ENCODE data around the gene PMAIP1.

PMAIP1 gene

DNA sequence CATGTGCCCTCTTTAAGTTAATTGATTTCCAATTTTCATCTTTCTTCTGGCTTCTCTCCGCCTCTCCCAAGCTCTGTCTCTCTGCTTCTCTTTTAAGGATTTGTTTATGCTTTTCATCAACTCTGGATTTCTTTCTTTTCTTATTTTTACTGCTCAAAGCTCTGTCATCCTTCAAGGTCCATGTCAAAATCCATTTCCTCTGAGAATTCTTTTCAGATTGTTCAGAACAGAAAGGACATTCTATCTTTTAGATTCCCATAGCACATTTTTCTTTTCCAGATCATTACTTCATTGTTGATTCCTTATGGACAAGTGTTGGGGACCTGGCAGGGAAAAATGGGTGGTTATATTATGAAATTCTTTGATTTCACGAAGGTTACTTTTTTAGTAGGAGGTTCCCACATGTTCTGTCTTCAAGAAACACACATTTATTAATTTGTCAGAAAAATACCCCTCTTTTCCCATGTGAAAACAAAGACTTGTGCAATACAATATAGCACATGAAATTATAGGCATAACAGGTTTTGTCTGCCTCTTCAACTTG is 12.3 kb downstream of the PMAIP1 start:
- no peak for DNase-seq (ENCODE audit: low read depth)

DNA sequence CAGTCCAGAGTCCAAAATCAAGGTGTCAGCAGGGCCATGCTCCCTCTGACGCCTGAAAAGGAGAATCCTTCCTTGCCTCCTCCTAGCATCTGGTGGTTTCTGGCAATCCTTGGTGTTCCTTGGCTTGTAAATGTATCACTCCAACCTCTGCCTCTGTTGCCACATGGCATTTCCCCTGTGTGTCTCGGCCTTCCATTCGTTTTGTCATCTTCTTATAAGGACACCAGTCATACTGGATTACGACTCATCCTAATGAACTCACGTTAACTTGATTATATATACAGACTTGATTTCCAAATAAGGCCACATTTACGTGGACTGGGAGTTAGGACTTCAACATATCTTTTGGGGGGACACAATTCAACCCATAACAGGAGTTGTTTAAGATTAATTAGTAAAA is 15.8 kb downstream of the PMAIP1 start:
- peak; percentile 80 for DNase-seq (ENCODE audit: low read depth)

DNA sequence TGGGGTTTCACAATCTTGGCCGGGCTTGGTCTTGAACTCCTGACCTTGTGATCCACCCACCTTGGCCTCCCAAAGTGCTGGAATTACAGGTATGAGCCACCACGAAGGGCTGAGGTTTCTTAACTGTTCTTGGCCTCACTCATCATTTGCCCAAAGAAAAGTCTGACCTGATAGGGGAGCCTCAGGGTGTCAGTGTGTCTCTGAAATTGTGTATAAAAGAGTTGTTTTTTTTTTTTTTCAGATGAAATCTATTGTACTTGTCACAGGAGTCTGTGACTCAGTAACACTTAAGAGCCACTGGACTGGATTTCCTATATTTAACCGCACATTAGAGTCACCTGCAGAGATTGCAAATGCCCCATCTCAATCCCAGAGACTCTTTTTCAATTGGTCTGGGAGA is 16.9 kb downstream of the PMAIP1 start:
- DNase-seq (ENCODE audit: low read depth): no peak

DNA sequence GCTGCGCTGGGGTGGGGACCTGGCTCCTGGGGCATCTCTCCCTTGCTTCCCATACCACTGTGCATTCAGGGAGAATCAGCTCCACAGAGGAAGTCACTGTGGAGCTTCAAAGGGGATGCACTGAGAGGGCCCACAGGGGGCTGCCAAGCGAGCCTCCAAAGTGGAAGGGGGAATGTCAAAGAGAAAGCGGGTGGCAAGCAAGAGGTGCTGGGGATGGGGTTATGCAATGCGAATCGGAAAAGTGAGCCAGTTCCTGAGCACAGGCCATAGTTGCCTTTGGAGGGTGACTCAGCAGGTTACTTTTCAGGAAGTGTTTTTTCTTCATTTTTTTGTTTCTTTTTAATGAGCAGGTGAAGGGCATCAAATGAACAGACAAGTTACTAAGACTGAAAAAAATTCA is 17.6 kb downstream of the PMAIP1 start:
- DNase-seq (ENCODE audit: low read depth): peak; percentile 80

DNA sequence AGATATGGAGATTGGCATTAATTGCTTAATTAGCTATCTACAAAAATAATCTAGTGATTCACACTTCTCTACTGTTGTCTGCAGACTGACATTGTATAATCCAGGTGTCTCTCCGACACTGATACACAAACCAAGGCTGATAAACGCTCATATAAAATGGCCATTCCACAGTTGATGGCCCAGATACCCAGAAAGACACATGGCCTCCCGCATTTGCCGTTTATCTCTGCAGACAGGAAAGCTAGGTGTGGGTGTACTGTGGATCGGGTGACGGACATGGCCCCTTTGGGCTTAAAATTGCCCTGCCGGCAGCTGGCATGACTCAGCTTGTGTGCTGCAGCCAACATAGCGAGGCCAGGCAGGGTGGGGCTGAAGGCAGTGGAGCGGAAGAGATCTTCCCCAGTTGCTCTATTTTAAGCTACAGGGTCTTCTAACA is 18.5 kb downstream of the PMAIP1 start:
- DNase-seq (ENCODE audit: low read depth): peak; percentile 64

DNA sequence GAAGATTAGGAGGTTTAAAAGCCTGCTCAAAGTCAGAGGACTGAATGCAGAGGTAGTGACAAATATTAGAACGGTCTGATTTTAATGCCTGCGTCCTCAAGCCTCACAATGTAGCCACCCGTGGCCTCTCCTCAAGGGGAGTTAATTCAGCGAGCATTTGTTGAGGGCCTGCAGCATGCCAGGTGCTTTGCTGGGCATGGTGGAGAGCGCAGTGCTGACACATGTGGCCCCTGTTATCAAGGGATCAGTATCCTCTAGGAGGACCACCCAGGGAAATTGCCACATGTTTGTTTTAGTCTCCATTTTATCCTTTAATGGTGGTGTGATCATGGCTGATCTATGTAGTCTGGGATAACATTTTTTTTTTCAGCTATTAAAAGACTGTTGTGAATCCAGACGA is 19.2 kb downstream of the PMAIP1 start:
- DNase-seq (ENCODE audit: low read depth): no peak

DNA sequence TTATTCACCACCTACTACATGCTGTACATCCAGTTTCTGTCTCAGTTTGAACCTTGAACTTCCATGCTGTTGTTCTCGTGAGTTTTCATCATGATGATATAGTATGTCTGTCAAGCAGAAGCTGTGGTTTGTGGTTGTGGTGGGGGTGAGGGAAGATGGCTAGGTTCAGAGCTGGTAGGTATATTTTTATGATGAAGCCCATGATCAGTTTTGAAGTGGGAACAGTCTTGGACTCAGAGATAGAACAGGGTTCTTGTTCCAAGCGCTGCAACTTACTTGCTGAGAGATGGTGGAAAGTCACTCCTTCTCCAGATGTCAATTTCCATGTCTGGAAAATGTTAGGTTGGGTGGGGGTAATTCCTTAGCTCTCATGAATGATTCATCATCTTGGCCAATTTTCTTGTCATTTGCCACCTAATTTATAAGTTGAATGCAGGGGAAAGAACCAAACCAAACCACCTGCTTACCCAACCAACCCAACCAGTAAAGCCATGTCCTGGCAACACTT is 21.6 kb downstream of the PMAIP1 start:
- no peak for DNase-seq (ENCODE audit: low read depth)

DNA sequence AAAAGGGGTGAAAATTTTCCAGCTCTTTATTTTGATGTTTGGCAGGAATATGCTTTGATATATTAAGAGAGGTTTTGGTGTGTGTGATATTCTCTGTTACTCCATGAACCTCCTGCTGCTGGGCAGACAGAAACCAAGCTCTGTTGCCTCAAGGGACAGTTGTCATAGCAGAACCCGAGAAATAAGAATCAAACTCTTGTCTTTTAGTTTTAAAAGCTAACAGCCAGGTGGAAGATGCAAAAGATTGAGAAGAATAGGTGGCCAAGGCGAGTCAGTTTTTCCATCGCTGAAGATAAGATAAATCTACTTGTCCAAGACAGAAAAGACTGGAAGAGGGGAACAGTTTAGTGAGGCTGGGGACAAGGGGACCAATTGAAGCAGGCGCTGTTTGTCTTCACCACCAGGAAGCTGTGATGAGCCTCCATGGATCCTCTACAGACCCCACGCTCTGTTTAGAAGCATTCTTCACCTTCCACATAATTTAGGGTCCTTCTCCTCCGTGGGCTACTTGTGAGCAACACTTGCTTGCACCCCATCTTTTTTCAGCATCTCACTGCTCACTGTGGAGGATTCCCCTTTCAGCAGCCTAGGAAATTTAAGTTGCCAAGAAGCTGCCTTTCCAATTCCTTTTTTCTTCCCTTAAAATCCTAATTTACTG is 23.9 kb downstream of the PMAIP1 start:
- no peak for DNase-seq (ENCODE audit: low read depth)

DNA sequence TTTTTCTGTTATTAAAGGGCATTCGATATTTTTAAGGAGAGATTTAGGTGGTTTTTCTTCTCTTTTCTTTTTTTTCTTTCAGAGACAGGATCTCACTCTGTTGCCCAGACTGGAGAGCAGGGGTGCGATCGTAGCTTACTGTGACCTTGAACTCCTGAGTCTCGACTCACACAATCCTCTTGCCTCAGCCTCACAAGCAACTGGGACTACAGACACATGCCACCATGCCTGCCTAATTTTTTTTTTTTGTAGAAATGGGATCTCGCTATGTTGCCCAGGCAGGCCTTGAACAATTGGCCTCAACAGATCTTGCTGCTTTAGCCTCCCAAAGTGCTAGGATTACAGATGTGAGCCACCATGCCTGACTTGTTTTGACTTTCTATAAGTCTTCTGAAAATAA is 26.3 kb downstream of the PMAIP1 start:
- DNase-seq (ENCODE audit: low read depth): no peak

DNA sequence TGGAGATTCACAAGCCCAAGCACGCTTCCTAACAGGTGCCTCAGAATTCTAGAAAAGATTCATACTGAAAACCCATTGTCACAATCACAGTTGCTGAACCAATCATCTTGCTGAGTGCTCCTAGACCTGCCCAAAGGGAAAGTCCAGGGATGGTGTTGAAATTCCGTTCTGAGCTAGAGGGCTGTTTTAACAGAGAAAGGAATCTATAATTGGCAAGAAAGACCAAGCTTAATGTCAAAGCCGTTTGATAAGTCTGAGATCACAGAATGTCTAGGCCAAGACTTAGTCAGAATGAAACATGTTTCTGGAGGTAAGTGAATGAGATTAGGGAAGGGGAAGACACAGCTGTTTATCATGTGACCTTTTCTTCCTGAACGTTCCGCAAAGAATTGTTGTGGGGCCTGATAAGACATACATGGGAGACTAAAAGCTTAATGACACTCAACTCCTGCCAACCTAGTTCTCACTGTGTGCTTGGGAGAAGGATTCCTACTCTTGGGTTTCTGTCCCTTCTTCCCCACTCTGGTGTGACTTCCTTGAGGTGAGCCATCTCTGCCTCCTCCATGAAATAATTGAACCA is 27.5 kb downstream of the PMAIP1 start:
- DNase-seq (ENCODE audit: low read depth): no peak

DNA sequence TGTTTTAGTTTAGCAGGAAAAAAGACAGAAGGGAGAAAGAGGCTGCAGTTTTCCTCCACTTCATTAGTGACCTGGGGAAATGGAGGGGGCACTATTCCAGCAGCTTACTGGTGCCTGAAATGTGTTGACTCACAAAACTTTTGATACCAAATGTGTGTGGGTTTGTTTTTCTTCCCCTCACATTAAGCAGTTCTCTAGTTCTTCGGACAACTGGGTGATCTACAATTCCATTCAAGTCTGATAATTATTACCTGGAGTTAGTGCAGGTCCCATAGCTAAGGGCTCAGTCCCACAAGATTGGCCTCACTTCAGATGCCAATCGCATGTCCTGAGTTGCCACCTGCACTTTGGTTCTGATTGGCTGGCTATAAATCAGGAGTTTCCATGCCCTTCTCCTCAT is 28.4 kb downstream of the PMAIP1 start:
- DNase-seq (ENCODE audit: low read depth): no peak

DNA sequence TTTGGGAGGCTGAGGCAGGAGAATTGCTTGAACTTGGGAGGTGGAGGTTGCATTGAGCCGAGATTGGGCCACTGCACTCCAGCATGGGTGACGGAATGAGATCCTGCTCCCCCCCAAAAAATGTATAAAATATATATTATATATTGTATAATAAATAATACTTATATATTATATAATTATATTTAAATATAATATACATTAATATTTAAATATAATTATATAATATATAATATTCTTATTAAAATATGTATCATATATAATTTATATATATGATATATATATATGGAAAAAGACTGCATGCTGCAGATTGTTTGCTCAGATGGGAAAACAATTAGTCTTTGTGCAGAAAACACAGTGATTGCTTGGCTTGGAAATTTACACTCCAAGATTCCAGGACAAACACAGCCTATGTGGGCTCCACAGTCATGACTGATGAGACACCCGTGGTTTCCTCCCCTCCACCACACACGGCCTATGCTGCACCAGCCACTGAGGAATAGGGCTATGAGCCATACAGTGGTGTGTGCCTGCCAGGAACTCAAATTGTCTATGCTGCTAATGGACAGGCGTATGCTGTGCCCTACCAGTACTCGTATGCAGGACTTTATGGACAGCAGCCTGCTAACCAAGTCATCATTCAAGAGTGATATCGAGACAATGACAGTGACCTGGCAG is 30.0 kb downstream of the PMAIP1 start:
- DNase-seq (ENCODE audit: low read depth): peak; percentile 51

DNA sequence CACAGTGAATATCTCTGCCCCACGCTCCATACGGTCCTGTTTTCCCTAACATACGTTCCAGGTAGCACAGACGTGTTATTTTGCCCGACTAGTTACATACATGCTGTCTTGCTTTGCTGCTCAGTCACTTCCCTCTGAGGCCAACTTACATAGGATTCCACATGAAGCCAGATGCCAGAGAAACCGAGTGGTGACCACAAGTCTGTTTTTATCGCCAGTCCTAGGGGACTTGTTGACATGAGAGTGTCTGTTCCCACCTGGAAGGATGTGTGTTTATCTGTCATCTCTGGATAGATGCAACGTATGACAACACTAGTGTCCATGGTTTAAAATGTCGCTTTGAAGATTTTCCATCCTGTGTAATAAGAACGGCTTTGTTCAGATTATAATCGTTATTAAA is 32.6 kb downstream of the PMAIP1 start:
- DNase-seq (ENCODE audit: low read depth): no peak

DNA sequence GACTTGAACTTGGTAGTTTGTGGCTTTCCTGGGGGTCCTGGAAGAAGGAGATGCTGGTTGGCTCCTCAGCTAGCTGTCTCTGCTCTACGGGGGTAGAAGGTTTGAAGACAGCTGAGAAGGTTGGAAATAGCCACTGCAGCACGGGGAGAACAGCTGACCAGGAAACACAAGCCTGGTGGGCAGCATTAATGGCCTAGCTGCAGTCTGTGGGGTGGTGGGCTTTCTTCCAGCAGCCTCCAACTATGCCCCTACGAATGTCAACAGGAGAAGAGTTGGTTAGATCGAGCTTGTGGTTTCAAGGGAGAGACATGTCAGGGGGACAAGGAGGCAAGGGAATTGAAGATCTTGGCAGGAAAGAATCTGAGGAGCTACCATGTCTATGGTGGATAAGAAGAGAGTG is 38.9 kb downstream of the PMAIP1 start:
- DNase-seq (ENCODE audit: low read depth): no peak

DNA sequence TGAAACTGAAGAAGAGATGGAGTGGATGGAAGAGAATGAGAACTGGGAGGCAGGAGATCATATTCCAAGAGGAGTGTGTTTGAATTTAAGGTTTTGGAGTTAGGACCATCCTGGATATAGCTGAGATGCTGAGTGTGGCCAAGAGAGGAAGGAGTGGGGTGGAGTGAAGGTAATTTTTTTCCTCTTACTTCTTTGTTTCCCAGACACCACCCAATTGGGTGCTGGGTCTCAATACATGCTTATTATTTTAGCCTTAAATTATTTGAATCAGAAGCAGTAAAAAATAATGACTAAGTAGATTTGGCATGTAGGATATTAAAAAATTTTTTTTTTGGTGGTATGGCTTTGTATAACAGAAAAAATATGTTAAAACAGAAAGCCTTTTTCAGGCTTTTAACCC is 39.3 kb downstream of the PMAIP1 start:
- DNase-seq (ENCODE audit: low read depth): no peak

DNA sequence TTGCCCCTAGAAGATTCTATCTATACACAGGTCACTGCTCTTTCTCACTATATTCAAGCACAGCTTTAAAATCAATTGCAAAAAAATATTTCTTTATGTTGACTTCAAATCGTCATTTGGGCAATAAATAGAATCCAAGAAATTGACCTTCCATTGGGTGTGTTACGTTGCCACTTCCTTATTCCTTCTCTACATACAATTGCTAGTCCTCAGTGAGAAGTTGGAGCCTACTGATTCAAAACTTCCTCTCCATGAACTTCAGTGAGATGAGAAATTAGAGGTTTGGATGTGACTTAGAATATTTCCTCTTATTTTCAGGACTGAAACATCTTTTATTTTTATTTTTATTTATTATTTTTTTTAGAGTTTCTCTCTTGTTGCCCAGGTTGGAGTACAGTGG is 40.3 kb downstream of the PMAIP1 start:
- DNase-seq (ENCODE audit: low read depth): no peak

DNA sequence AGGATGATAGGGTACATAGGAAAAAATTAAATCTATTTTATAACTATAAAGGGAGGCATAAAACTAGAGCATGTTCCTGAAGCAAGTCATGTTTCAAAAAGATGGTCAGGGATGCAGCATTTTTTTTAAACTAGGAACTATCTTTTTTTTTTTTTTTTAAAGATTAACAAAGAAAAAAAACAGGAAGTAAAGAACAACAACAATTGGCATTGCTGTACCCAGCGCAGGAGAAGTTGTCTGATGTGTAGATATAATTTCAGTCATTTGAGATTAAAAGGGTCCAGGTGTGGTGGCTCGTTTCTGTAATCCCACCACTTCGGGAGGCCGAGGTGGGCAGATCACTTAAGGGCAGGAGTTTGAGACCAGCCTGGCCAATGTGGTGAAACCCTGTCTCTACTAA is 41.5 kb downstream of the PMAIP1 start:
- DNase-seq (ENCODE audit: low read depth): no peak

DNA sequence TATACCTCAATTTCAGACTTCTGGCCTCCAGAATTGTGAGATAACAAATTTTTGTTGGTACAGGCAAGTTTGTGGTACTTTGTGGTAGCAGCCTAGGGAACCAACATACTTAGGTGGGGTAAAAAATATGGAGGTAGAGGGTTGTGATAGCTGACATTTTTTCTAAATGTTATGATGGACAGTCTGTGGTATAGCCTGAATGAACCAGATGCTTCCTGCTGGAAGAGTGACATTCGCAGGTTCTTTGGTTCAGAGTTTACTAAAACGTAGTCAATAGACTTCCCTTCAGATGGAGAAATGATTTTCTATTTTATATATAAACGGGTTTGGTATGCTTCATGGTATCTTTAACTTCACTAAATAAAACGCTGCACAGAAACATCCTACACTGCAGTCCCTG is 42.8 kb downstream of the PMAIP1 start:
- DNase-seq (ENCODE audit: low read depth): no peak

DNA sequence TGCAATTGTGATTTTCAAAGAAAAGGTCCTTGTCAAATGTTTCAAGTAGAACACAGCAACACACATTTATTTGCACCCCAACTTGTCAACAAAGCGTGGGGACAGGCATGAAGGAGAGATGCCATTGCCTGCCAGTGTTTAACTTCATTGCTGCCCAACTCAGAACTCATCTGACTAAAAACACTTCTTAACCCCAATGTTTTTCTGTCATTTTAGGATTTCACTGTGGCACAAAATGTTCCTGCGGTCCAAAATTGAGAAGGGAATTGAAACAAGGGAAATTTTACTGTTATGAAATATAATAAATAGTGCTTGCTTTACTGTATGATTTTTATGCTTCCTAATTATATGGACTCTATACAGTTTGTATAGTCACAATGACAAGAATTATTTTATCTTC is 45.7 kb downstream of the PMAIP1 start:
- DNase-seq (ENCODE audit: low read depth): no peak

DNA sequence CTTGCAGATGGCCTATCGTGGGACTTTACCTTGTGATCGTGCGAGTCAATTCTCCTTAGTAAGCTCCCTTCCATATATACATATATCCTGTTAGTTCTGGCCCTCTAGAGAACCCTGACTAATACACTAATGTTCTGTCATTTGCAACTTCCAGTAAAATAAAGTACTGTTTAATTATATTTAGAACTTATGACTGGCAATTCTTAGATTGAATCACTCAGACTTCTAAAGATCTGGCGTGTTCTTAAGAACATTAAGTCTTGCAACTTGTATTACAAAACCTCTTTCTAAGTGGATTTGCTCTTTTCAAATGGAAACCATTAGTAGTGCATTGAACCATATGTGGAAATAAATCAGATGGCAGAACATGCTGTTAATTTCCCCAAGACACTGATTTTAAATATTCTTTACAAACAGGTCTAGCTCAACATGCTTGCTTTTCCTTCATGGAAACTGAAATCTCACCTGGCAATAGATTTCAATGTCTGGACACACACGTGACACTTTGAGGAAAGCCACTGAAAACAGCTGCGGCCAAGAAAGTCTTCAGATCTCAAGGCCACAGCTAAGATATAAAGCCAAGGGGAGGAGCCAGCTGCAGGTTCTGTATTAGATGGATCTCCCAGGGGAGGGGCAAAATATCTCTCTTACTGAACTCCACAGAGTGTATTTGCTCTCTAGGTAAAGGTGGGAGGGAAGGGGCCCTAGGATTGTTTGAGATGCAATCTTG is 50.6 kb downstream of the PMAIP1 start:
- peak; percentile 23 for DNase-seq (ENCODE audit: low read depth)

DNA sequence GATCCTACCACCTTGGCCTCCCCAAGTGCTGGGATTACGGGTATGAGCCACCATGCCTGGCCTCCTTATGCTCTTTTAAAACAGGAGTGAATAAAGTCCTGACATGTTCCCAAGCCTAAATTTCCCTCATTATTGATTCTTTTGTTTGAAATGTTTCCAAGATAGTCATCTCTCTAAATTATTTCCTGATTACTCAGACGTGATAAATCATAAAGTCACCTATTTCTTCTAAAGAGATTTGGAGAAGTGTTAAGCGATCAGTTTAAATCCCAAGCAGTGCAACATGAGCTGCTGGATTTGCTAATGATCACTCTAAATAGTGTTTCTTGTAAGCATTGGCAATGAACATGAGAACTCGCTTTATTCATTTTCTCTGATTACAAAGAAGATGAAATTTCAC is 51.8 kb downstream of the PMAIP1 start:
- DNase-seq (ENCODE audit: low read depth): peak; percentile 70

DNA sequence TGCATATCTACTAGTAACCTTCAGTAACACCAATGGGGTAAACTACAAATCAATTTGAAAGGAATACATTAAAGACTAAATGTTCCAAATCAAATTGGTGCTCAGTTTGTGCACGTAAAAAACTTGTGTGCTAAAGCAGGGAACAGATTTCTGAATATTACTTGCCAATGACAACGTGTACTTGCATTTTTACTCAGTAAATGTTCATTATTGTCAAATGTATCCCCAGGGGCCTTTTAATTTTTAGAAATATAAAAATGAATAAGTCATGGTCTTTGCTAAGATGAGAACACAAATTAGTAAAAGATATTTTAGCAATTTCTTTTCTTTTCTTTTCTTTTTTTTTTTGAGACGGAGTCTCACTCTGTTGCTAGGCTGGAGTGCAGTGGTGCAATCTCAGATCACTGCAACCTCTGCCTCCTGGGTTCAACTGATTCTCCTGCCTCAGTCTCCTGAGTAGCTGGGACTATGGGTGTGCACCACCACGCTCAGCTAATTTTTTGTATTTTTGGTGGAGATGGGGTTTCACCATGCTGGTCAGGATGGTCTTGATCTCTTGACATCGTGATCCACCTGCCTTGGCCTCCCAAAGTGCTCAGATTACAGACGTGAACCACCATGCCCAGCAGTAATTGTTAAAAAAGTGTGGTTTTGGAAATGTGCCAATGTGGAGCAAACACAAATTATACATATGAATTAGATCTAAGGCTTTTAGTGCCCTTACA is 52.6 kb downstream of the PMAIP1 start:
- no peak for DNase-seq (ENCODE audit: low read depth)
